T-cell (primary cell): Measurements from ENCODE around the gene NEDD4. TPM values are rescaled to one million over a fixed set of nuclear protein-coding genes. Genes with fewer than 3 reads are reported as not detected.
"Not testable (repeated sequence)": the region's sequence is repeated elsewhere in the genome, so short reads cannot be mapped to it uniquely, and the experiment has no call there.

Source experiments
- ATAC-seq, 4 experiments: fragments of 200-7000 bp in 3 of 4; fragments of 150-1000 bp in 1 of 4; cut with Tn5 transposase; replicated peaks in 1 of 4; 1 replicate in 3 of 4; 2 replicates in 1 of 4; pipeline ENCODE4 v1.10.0; 2021; ENCODE audit warnings: moderate library complexity in 3 of 4, mild to moderate bottlenecking in 2 of 4, moderate number of reproducible peaks in 1 of 4
- CTCF ChIA-PET, 2 donors: fragments of 300-600 bp; sonication (Branson Sonifier 250); formaldehyde crosslinking; loops; one replicate each; lab custom pipeline; 2022; ENCODE audit warnings: antibody characterized with exemption in 2 of 2; lab: Charles Lee
- POLR2A ChIA-PET, 2 donors: fragments of 300-600 bp; sonication (Branson Sonifier 250); formaldehyde crosslinking; loops; one replicate each; lab custom pipeline; 2022; ENCODE audit warnings: antibody characterized with exemption in 2 of 2; lab: Charles Lee
- DNase-seq, 35 experiments: peaks; one replicate each; pipeline versions ENCODE4 v3.0.0 to v3.0.0-alpha.2; 2013 to 2023
- H3K27ac ChIP-seq: one replicate; pipeline ENCODE4 v1.5.1; 2013; ENCODE audit warnings: low read length
- H3K27me3 ChIP-seq, 2 experiments: replicated peaks in 1 of 2; 1 replicate in 1 of 2; 2 replicates in 1 of 2; pipeline versions ENCODE4 v1.6.1 to v1.7.0; 2013; ENCODE audit warnings: low read length in 1 of 2, mixed read lengths in 1 of 2; ENCODE audit not compliant: control insufficient read depth in 2 of 2, insufficient read depth in 2 of 2; ENCODE audit errors: extremely low read depth in 1 of 2
- H3K36me3 ChIP-seq, 2 donors: 1 replicate in 1 of 2; 2 replicates in 1 of 2; pipeline versions ENCODE4 v1.6.1 to v1.7.0; 2013; ENCODE audit warnings: low read length in 1 of 2; ENCODE audit not compliant: control insufficient read depth in 2 of 2, insufficient read depth in 1 of 2; ENCODE audit errors: extremely low read depth in 1 of 2
- H3K4me1 ChIP-seq, 2 experiments: 1 replicate in 1 of 2; 2 replicates in 1 of 2; pipeline versions ENCODE4 v1.6.1 to v1.7.0; 2013; ENCODE audit warnings: low read length in 2 of 2, mixed read lengths in 1 of 2; ENCODE audit not compliant: insufficient read depth in 2 of 2, control insufficient read depth in 1 of 2; ENCODE audit errors: extremely low read depth in 1 of 2
- H3K4me3 ChIP-seq, 2 donors: 1 replicate in 1 of 2; 2 replicates in 1 of 2; pipeline versions ENCODE4 v1.5.1 to v1.7.0; 2013; ENCODE audit warnings: mild to moderate bottlenecking in 2 of 2, low read length in 1 of 2, moderate library complexity in 1 of 2; ENCODE audit not compliant: control insufficient read depth in 1 of 2; ENCODE audit errors: extremely low read depth in 1 of 2
- H3K9me3 ChIP-seq: 2 replicates; pipeline ENCODE4 v1.7.0; 2013
- H3K27ac Mint-ChIP-seq, 2 donors: one replicate each; pipeline ENCODE4 v1.8.0; 2020 to 2021; ENCODE audit warnings: mild to moderate bottlenecking in 2 of 2, mixed read lengths in 2 of 2
- H3K27me3 Mint-ChIP-seq, 2 donors: one replicate each; pipeline ENCODE4 v1.8.0; 2021 to 2022; ENCODE audit warnings: mixed read lengths in 2 of 2
- H3K36me3 Mint-ChIP-seq: one replicate; pipeline ENCODE4 v1.8.0; 2021; ENCODE audit warnings: mixed read lengths
- H3K4me1 Mint-ChIP-seq, 3 donors: one replicate each; pipeline ENCODE4 v1.8.0; 2020 to 2022; ENCODE audit warnings: mixed read lengths in 3 of 3, mild to moderate bottlenecking in 1 of 3
- H3K4me3 Mint-ChIP-seq, 3 donors: one replicate each; pipeline ENCODE4 v1.8.0; 2020 to 2022; ENCODE audit warnings: mild to moderate bottlenecking in 3 of 3, mixed read lengths in 3 of 3, moderate library complexity in 3 of 3
- H3K9me3 Mint-ChIP-seq, 3 donors: one replicate each; pipeline ENCODE4 v1.8.0; 2020 to 2022; ENCODE audit warnings: mixed read lengths in 3 of 3
- WGBS: methylation state at CpG from one replicate; pipeline ENCODE4 v1.1.5; 2013; ENCODE audit warnings: missing lambda C conversion rate; ENCODE audit not compliant: insufficient coverage; 5-methylcytosine and 5-hydroxymethylcytosine counted together
- total RNA-seq, 35 experiments: library from RNA in 6 of 35; stranded (reverse) in 6 of 35; fragments of 120-200 nt in 1 of 35; gene quantifications; one replicate each; pipeline versions ENCODE4 v1.2.1 to v1.2.4 and lab custom pipeline; 2013 to 2026

Gene NEDD4
- total RNA-seq, 5 donors from 2014 or later (not counting 1 experiment from before 2014, with no cell fraction given), result 2.2 to 8.6 (median 5.1) TPM

- H3K27ac ChIP-seq, result no peak overlapping the region
- DNase-seq, result no peak
- Mint-ChIP-seq H3K27me3 (peaks cover 0 to 3% of the 10 kb centered on the region in 2 donors), H3K27ac (no peak overlapping the region), H3K36me3 (peaks cover 3% of the 10 kb centered on the region), H3K4me1 (no peaks in the 10 kb centered on the region), H3K9me3 (peaks cover 0 to 5% (median 4%) of the 10 kb centered on the region in 3 donors), H3K4me3 (no peak overlapping the region)
- no peaks in the 10 kb centered on the region for H3K9me3 ChIP-seq
- WGBS, result no CpG with 5 or more reads among the region's 3 CpGs
- no peaks in the 10 kb centered on the region for H3K4me1 ChIP-seq
- ChIA-PET CTCF (no interaction called here), POLR2A (no interaction called here)
- ATAC-seq, result no peak
- H3K4me3 ChIP-seq, result no peak overlapping the region
- H3K36me3 ChIP-seq, result no peaks in the 10 kb centered on the region
- H3K27me3 ChIP-seq, result peaks cover 0 to 6% of the 10 kb centered on the region in 2 experiments
Measured at GRCh38 chr15:56016281-56016680, 22.9 kb upstream of the NEDD4 start.

GRCh38 chr15:56014677-56015076, 21.3 kb upstream of the NEDD4 start:
- Histone ChIP-seq H3K36me3 (no peaks in the 10 kb centered on the region), H3K9me3 (no peaks in the 10 kb centered on the region), H3K27ac (no peak overlapping the region), H3K4me1 (no peaks in the 10 kb centered on the region), H3K27me3 (peaks cover 0 to 8% of the 10 kb centered on the region in 2 experiments), H3K4me3 (no peak overlapping the region)
- DNase-seq, result no peak
- H3K4me1 Mint-ChIP-seq, result no peaks in the 10 kb centered on the region
- ATAC-seq, result no peak
- WGBS, result no CpG with 5 or more reads among the region's 4 CpGs
- ChIA-PET POLR2A (no interaction called here), CTCF (no interaction called here)
- H3K36me3 Mint-ChIP-seq, result peaks cover 3% of the 10 kb centered on the region
- no peak overlapping the region for H3K4me3 Mint-ChIP-seq
- H3K27me3 Mint-ChIP-seq, result peaks cover 0 to 7% of the 10 kb centered on the region in 2 donors
- H3K9me3 Mint-ChIP-seq, result peaks cover 0 to 5% (median 4%) of the 10 kb centered on the region in 3 donors
- H3K27ac Mint-ChIP-seq, result no peak overlapping the region

GRCh38 chr15:56007053-56007452, 13.6 kb upstream of the NEDD4 start:
- H3K4me1 Mint-ChIP-seq, CTCF ChIA-PET, H3K36me3 ChIP-seq, H3K9me3 ChIP-seq, POLR2A ChIA-PET, H3K36me3 Mint-ChIP-seq, H3K27ac ChIP-seq, H3K4me3 ChIP-seq, H3K4me1 ChIP-seq, H3K9me3 Mint-ChIP-seq: not testable (repeated sequence)
- 32% methylated on average over 18 of the region's 40 CpGs for WGBS
- Mint-ChIP-seq H3K4me3 (peak overlapping the region in 2 of 3 donors; percentile 31 to 52), H3K27ac (peak overlapping the region in 1 of 2 donors; percentile 18), H3K27me3 (peaks cover 4 to 22% of the 10 kb centered on the region in 2 donors)
- H3K27me3 ChIP-seq, result peaks cover 0 to 13% of the 10 kb centered on the region in 2 experiments
- DNase-seq, result peak in 16 of 35 experiments; percentile 1 to 37 (median 8)
- peak; percentile 40 to 58 (median 46) for ATAC-seq

GRCh38 chr15:56006371-56006770, 13.0 kb upstream of the NEDD4 start:
- H3K4me1 Mint-ChIP-seq, ATAC-seq, H3K9me3 Mint-ChIP-seq, H3K4me3 Mint-ChIP-seq, H3K4me1 ChIP-seq, H3K36me3 Mint-ChIP-seq, DNase-seq, H3K36me3 ChIP-seq, H3K4me3 ChIP-seq, H3K27ac ChIP-seq, H3K9me3 ChIP-seq, POLR2A ChIA-PET, CTCF ChIA-PET: not testable (repeated sequence)
- Mint-ChIP-seq H3K27me3 (peaks cover 4 to 22% of the 10 kb centered on the region in 2 donors), H3K27ac (peak overlapping the region in 1 of 2 donors; percentile 18)
- WGBS, result 40% methylated on average over 1 of the region's 5 CpGs
- H3K27me3 ChIP-seq, result peaks cover 0 to 11% of the 10 kb centered on the region in 2 experiments

- H3K9me3 ChIP-seq, H3K4me1 Mint-ChIP-seq, H3K36me3 ChIP-seq, H3K27ac Mint-ChIP-seq, CTCF ChIA-PET, H3K27me3 ChIP-seq, H3K4me3 Mint-ChIP-seq, H3K36me3 Mint-ChIP-seq, DNase-seq, H3K9me3 Mint-ChIP-seq, POLR2A ChIA-PET, H3K27ac ChIP-seq, ATAC-seq, H3K4me1 ChIP-seq, H3K4me3 ChIP-seq: not testable (repeated sequence)
- no CpG with 5 or more reads among the region's 1 CpG for WGBS
- peaks cover 7 to 15% of the 10 kb centered on the region in 2 donors for H3K27me3 Mint-ChIP-seq
Measured at GRCh38 chr15:56004281-56004680, 10.9 kb upstream of the NEDD4 start.

GRCh38 chr15:56003777-56004176, 10.4 kb upstream of the NEDD4 start:
- peaks cover 12 to 15% of the 10 kb centered on the region in 2 donors for H3K27me3 Mint-ChIP-seq
- H3K4me3 ChIP-seq, H3K9me3 ChIP-seq, CTCF ChIA-PET, H3K36me3 Mint-ChIP-seq, POLR2A ChIA-PET, DNase-seq, H3K27ac ChIP-seq, H3K4me1 Mint-ChIP-seq, H3K4me1 ChIP-seq, H3K9me3 Mint-ChIP-seq, H3K36me3 ChIP-seq, ATAC-seq, H3K27ac Mint-ChIP-seq, H3K4me3 Mint-ChIP-seq, H3K27me3 ChIP-seq: not testable (repeated sequence)
- WGBS, result no CpG with 5 or more reads among the region's 1 CpG

GRCh38 chr15:56003277-56003676, 9.9 kb upstream of the NEDD4 start:
- H3K27ac ChIP-seq, H3K4me1 Mint-ChIP-seq, H3K27me3 ChIP-seq, H3K36me3 Mint-ChIP-seq, H3K9me3 ChIP-seq, H3K4me3 ChIP-seq, DNase-seq, CTCF ChIA-PET, H3K4me1 ChIP-seq, ATAC-seq, H3K4me3 Mint-ChIP-seq, H3K9me3 Mint-ChIP-seq, H3K27ac Mint-ChIP-seq, H3K36me3 ChIP-seq: not testable (repeated sequence)
- POLR2A ChIA-PET, result interaction anchor here in 1 of 2 donors (0.6 kb wide), 1 partner anchor 898 kb away, joined by 3 read pairs; no protein-coding TSS in a partner anchor
- H3K27me3 Mint-ChIP-seq, result peaks cover 12 to 15% of the 10 kb centered on the region in 2 donors
